Colonic mucosa (tissue), 4 donors: ENCODE data around the gene RPUSD3. TPM values are rescaled to one million over a fixed set of nuclear protein-coding genes. Genes with fewer than 3 reads are reported as not detected.
A peak's percentile ranks its signal among the peaks of the same experiment; 100 is the strongest.

Experiments used
- DNase-seq: peaks from one replicate; pipeline ENCODE4 v3.0.0-alpha.2; 2020
- H3K27ac ChIP-seq: fragments of 200-600 bp; one replicate; pipeline ENCODE4 v1.8.0; 2021
- H3K27me3 ChIP-seq: fragments of 200-600 bp; one replicate; pipeline ENCODE4 v1.8.0; 2021
- H3K36me3 ChIP-seq: fragments of 200-600 bp; one replicate; pipeline ENCODE4 v1.8.0; 2021
- H3K4me1 ChIP-seq: fragments of 200-600 bp; one replicate; pipeline ENCODE4 v1.8.0; 2021; ENCODE audit warnings: mild to moderate bottlenecking
- H3K4me3 ChIP-seq: fragments of 200-600 bp; one replicate; pipeline ENCODE4 v1.8.0; 2021
- H3K9ac ChIP-seq, 2 donors: one replicate each; pipeline ENCODE4 v1.7.0; 2013; ENCODE audit warnings: control low read depth in 2 of 2, low read depth in 2 of 2, low read length in 2 of 2
- H3K9me3 ChIP-seq: fragments of 200-600 bp; one replicate; pipeline ENCODE4 v1.8.0; 2021
- intact Hi-C: fragments of 100-400 bp; cut with DNase I; formaldehyde crosslinking; loops from one replicate; pipeline ENCODE4 v1.14.1; 2022
- total RNA-seq, 2 donors: library from RNA; stranded (reverse); fragmentation: NEBNext Ultra II Directional in 1 of 2; extraction: Animal tissue kit (Norgen Biotek cat#: 25700) in 1 of 2; gene quantifications; one replicate each; pipeline ENCODE4 v1.2.1, GENCODE V29; 2021
- TF ChIP-seq, protein P1 (sequence below): fragments of 200-600 bp; IDR thresholded peaks from one replicate; pipeline ENCODE4 v1.8.0; 2022; ENCODE audit warnings: antibody characterized with exemption, mild to moderate bottlenecking
- donor health status: healthy.
- donor health status: DM: no; HTN: no; CAD: no.
- donor health status: DM: no; HTN: no; CAD: no.

Gene RPUSD3
- total RNA-seq, 2 donors from 2014 or later = 24.8 to 42.9 TPM

DNA sequence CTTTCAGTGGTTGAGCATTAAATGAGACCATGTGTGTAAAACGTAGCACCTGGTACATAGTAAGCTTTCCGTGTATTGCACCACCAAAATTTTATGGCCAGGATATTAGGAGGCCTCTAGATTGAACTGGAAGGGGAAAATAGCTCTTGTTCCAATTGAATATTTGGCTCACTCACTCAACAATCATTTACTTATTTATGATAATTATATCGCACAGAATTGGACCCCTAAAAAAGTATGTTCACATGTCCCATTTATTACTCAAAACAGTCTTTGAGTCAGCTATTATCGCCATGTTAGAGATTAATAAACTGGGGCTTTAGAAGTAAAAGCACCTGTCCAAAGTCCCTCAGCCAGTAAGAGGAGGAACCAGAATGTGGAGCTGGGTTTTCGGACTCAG, 38.8 kb downstream of the RPUSD3 start:
- Histone ChIP-seq H3K9me3 (no peaks in the 10 kb centered on the region), H3K36me3 (peaks cover 40% of the 10 kb centered on the region), H3K9ac (no peak overlapping the region), H3K4me3 (no peak overlapping the region), H3K27ac (no peak overlapping the region), H3K4me1 (peaks cover 7% of the 10 kb centered on the region), H3K27me3 (no peaks in the 10 kb centered on the region)
- TF ChIP-seq, protein P1, sequence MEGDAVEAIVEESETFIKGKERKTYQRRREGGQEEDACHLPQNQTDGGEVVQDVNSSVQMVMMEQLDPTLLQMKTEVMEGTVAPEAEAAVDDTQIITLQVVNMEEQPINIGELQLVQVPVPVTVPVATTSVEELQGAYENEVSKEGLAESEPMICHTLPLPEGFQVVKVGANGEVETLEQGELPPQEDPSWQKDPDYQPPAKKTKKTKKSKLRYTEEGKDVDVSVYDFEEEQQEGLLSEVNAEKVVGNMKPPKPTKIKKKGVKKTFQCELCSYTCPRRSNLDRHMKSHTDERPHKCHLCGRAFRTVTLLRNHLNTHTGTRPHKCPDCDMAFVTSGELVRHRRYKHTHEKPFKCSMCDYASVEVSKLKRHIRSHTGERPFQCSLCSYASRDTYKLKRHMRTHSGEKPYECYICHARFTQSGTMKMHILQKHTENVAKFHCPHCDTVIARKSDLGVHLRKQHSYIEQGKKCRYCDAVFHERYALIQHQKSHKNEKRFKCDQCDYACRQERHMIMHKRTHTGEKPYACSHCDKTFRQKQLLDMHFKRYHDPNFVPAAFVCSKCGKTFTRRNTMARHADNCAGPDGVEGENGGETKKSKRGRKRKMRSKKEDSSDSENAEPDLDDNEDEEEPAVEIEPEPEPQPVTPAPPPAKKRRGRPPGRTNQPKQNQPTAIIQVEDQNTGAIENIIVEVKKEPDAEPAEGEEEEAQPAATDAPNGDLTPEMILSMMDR = no peak
- intact Hi-C loops = no loop called here
- no peak for DNase-seq

DNA sequence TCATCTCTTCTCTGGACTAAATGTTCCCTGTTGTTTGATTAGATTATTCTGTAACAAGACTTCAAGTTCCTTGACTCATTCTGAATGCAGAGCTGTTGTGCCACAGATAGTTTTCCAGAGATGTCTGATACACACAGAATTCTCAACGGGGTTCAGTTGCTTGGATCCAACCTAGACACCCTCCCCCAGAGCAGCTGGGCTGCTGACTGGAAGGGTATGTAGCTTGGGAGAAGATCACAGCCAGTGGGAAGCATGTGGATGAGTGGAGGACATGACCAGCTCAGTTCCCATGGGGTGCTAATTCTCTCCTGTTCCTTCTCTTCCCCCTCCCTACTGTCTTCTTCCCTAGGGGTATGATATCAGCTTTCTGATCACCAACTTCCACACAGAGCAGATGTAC, 40.3 kb downstream of the RPUSD3 start:
- Histone ChIP-seq H3K4me1 (no peaks in the 10 kb centered on the region), H3K36me3 (peaks cover 48% of the 10 kb centered on the region), H3K9me3 (no peaks in the 10 kb centered on the region), H3K27me3 (no peaks in the 10 kb centered on the region), H3K4me3 (no peak overlapping the region), H3K9ac (no peak overlapping the region), H3K27ac (no peak overlapping the region)
- DNase-seq = no peak
- intact Hi-C loops = no loop called here
- TF ChIP-seq, protein P1 = no peak

DNA sequence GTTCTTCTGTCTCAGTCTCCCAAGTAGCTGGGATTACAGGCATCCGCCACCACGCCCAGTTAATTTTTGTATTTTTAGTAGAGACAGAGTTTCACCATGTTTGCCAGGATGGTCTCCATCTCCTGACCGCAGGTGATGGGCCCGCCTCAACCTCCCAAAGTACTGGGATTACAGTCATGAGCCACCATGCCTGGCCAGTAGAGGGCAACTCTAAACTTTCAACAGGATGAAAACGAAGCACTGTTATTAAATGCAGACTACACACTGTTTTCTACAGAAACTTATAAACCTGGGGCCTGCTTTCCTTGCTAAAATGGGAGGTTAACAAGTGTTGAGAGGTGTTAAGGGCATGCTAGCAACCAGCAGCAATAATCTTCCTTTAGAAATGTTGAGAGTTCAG, 43.3 kb downstream of the RPUSD3 start:
- TF ChIP-seq, protein P1 = no peak
- H3K4me3 ChIP-seq = no peak overlapping the region
- H3K9ac ChIP-seq = no peak overlapping the region
- no peaks in the 10 kb centered on the region for H3K27me3 ChIP-seq
- intact Hi-C loops = no loop called here
- DNase-seq = no peak
- peaks cover 52% of the 10 kb centered on the region for H3K36me3 ChIP-seq
- H3K4me1 ChIP-seq = peaks cover 4% of the 10 kb centered on the region
- no peak overlapping the region for H3K27ac ChIP-seq
- H3K9me3 ChIP-seq = no peaks in the 10 kb centered on the region

DNA sequence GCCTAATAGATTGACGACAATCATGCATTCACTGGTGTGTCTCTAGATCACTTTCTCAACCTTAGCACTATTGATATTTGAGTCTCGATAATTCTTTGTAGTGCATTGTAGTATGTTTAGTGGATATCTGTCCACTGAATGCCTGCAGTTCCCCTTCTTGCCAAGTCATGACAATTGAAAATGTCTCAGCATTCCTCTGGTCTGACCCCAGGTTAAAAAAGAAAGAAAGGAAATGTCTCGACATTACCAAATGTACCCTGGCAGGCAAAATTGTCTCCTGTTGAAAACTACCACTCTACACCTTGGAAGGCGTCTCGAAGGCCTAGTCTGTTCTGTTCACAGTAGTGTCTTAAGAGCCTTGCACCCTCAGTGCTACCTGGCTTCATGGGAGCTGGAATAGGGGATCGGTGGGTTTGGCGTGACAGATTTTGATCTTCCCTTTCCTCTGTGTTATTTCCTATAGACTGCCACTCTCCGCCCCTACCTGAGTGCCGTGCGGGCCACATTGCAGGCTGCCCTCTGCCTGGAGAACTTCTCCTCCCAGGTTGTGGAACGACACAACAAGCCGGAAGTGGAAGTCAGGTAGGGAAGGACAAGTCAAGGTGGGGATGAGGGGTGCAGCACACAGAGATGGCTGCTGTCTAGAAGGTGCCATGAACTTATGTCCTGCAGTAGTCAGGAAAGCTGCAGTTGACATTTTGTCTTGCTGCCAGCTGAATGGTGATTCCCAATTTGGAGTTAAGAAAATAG, 46.4 kb downstream of the RPUSD3 start:
- Histone ChIP-seq H3K27ac (no peak overlapping the region), H3K9me3 (no peaks in the 10 kb centered on the region), H3K27me3 (no peaks in the 10 kb centered on the region), H3K4me3 (no peak overlapping the region), H3K36me3 (peaks cover 29% of the 10 kb centered on the region), H3K9ac (no peak overlapping the region), H3K4me1 (peaks cover 4% of the 10 kb centered on the region)
- TF ChIP-seq, protein P1 = no peak
- no peak for DNase-seq
- intact Hi-C loops = no loop called here

DNA sequence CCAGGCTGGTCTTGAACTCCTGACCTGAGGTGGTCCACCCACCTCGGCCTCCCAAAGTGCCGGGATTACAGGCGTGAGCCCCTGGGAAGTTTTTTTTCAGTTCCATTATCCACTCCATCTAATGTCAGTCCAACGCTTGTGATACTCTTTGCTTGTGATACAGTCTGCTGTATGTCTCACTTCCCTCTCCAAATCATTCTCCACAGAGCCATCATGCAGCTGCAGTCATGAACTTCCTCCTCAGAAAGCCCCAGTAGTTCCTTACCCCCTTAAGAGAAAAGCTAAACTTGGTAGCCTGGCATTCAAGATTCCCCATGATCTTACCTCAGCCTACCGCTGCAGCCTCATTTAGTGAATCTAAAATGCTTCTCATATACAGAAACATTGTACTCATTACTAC, 48.6 kb downstream of the RPUSD3 start:
- no peak for DNase-seq
- H3K36me3 ChIP-seq = peaks cover 14% of the 10 kb centered on the region

More for the DNA sequence above, 48.6 kb downstream of the RPUSD3 start:
- TF ChIP-seq, protein P1 = no peak
- H3K4me3 ChIP-seq = no peak overlapping the region
- H3K27ac ChIP-seq = no peak overlapping the region
- intact Hi-C loops = no loop called here
- H3K4me1 ChIP-seq = peaks cover 4% of the 10 kb centered on the region
- no peaks in the 10 kb centered on the region for H3K9me3 ChIP-seq
- no peaks in the 10 kb centered on the region for H3K27me3 ChIP-seq
- H3K9ac ChIP-seq = peak overlapping the region in 1 of 2 donors; percentile 19
